ENCODE measurements around the gene VAV1.
"Not testable (repeated sequence)": the region's sequence is repeated elsewhere in the genome, so short reads cannot be mapped to it uniquely, and the experiment has no call there.

VAV1 gene

GRCh38 chr19:6772866-6773322, 386 bp downstream of the VAV1 start:
- peak overlapping the region; percentile 83 for H3K4me3 ChIP-seq (ENCODE audit: low read depth, low read length)
- DNase-seq (ENCODE audit: low read depth), result no peak
- no peak for TF ChIP-seq CTCF (IDR thresholded peaks at IDR 0.05; ENCODE audit: insufficient read depth, low read depth, low read length, missing control alignments)

- TF ChIP-seq CTCF (IDR thresholded peaks at IDR 0.05; ENCODE audit: insufficient read depth, low read depth, low read length, missing control alignments), result no peak
- DNase-seq (ENCODE audit: low read depth), result peak; percentile 86
- peak overlapping the region; percentile 83 for H3K4me3 ChIP-seq (ENCODE audit: low read depth, low read length)
Measured at GRCh38 chr19:6773323-6773931, 919 bp downstream of the VAV1 start.

- DNase-seq (ENCODE audit: low read depth), result peak; percentile 41
- no peak for TF ChIP-seq CTCF (IDR thresholded peaks at IDR 0.05; ENCODE audit: insufficient read depth, low read depth, low read length, missing control alignments)
- peak overlapping the region; percentile 17; the same call in 1 of the 2 replicates for H3K4me3 ChIP-seq (ENCODE audit: low read depth, low read length)
Measured at GRCh38 chr19:6774821-6775707, 2.6 kb downstream of the VAV1 start.

- not testable (repeated sequence) for H3K4me3 ChIP-seq (ENCODE audit: low read depth, low read length); DNase-seq (ENCODE audit: low read depth)
Measured at GRCh38 chr19:6776045-6776444, 3.5 kb downstream of the VAV1 start.

- no peak for TF ChIP-seq CTCF (IDR thresholded peaks at IDR 0.05; ENCODE audit: insufficient read depth, low read depth, low read length, missing control alignments)
- DNase-seq (ENCODE audit: low read depth), result no peak
- H3K4me3 ChIP-seq (ENCODE audit: low read depth, low read length), result no peak overlapping the region
Measured at GRCh38 chr19:6776999-6777398, 4.5 kb downstream of the VAV1 start.

GRCh38 chr19:6777434-6777833, 4.9 kb downstream of the VAV1 start:
- H3K4me3 ChIP-seq (ENCODE audit: low read depth, low read length), result no peak overlapping the region
- no peak for DNase-seq (ENCODE audit: low read depth)
- TF ChIP-seq CTCF (IDR thresholded peaks at IDR 0.05; ENCODE audit: insufficient read depth, low read depth, low read length, missing control alignments), result no peak

GRCh38 chr19:6778386-6778785, 5.9 kb downstream of the VAV1 start:
- H3K4me3 ChIP-seq (ENCODE audit: low read depth, low read length), result no peak overlapping the region
- DNase-seq (ENCODE audit: low read depth), result peak; percentile 63
- TF ChIP-seq CTCF (IDR thresholded peaks at IDR 0.05; ENCODE audit: insufficient read depth, low read depth, low read length, missing control alignments), result no peak
